ENCODE data around the gene EN2. TPM values are rescaled to one million over a fixed set of nuclear protein-coding genes. Genes with fewer than 3 reads are reported as not detected.

The EN2 gene
- total RNA-seq, 1 donor from 2014 or later = 3.4 TPM

DNA sequence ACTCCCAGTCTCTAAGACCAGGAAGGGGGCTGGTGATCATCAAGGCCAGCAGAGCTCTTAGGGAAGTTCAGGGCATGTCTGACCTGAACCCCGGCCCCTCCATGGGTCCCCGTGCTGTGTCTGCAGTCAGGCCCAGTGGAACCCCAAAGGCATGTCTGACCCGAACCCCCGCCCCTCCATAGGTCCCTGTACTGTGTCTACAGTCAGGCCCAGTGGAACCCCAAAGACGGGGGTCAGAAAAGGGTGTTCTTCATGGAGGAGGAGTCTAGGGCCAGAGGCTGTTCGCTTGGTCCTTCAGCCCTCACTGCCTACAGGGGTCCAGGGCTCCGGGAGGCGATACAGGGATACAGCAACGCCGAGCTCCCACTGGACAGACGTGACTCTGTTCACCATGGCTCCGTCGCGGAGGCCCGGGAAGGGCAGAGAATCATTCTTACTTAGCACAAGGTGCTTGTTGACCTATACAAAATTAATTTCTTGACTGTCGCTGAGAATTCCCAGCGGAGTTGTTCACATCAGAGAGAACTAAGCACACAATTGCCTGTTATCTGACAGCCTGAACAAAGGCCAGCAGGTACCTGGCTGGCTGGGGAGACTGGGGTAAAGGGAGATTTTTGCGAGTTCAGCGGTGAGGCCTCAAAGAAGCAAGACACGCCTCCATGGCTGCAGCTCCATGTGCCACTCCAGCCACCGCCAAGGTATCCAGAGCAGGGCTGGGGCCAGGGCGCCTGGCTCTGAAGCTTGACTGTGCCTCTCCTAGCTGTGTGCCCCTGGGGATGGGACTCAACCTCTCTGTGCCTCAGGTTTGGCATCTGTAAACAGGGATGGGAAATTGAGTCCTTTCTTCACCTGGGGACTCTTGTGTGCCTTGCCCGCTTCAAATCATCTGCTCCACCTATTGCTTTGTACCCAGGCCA lies 26.8 kb downstream of the EN2 start:
- Mint-ChIP-seq H3K4me3 (ENCODE audit: unreplicated experiment) (no peak overlapping the region), H3K27ac (ENCODE audit: unreplicated experiment) (no peak overlapping the region), H3K9me3 (ENCODE audit: unreplicated experiment) (no peaks in the 10 kb centered on the region), H3K27me3 (ENCODE audit: unreplicated experiment) (peaks cover 16% of the 10 kb centered on the region), H3K36me3 (ENCODE audit: unreplicated experiment) (no peaks in the 10 kb centered on the region), H3K4me1 (ENCODE audit: unreplicated experiment) (peaks cover 1% of the 10 kb centered on the region)
- TF ChIP-seq, protein P1, sequence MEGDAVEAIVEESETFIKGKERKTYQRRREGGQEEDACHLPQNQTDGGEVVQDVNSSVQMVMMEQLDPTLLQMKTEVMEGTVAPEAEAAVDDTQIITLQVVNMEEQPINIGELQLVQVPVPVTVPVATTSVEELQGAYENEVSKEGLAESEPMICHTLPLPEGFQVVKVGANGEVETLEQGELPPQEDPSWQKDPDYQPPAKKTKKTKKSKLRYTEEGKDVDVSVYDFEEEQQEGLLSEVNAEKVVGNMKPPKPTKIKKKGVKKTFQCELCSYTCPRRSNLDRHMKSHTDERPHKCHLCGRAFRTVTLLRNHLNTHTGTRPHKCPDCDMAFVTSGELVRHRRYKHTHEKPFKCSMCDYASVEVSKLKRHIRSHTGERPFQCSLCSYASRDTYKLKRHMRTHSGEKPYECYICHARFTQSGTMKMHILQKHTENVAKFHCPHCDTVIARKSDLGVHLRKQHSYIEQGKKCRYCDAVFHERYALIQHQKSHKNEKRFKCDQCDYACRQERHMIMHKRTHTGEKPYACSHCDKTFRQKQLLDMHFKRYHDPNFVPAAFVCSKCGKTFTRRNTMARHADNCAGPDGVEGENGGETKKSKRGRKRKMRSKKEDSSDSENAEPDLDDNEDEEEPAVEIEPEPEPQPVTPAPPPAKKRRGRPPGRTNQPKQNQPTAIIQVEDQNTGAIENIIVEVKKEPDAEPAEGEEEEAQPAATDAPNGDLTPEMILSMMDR (IDR thresholded peaks at IDR 0.05) = no peak
- DNase-seq (ENCODE audit: extremely low spot score, unreplicated experiment) = peak; percentile 83

- no peaks in the 10 kb centered on the region for H3K9me3 Mint-ChIP-seq (ENCODE audit: unreplicated experiment)
- no peak overlapping the region for H3K4me3 Mint-ChIP-seq (ENCODE audit: unreplicated experiment)
- H3K27me3 Mint-ChIP-seq (ENCODE audit: unreplicated experiment) = peaks cover 15% of the 10 kb centered on the region
- peaks cover 2% of the 10 kb centered on the region for H3K36me3 Mint-ChIP-seq (ENCODE audit: unreplicated experiment)
- no peak overlapping the region for H3K27ac Mint-ChIP-seq (ENCODE audit: unreplicated experiment)
- H3K4me1 Mint-ChIP-seq (ENCODE audit: unreplicated experiment) = peaks cover 14% of the 10 kb centered on the region
- TF ChIP-seq, protein P1 (IDR thresholded peaks at IDR 0.05) = no peak
- DNase-seq (ENCODE audit: extremely low spot score, unreplicated experiment) = no peak
Measured at GRCh38 chr7:155486783-155487508, 29.0 kb downstream of the EN2 start.

DNA sequence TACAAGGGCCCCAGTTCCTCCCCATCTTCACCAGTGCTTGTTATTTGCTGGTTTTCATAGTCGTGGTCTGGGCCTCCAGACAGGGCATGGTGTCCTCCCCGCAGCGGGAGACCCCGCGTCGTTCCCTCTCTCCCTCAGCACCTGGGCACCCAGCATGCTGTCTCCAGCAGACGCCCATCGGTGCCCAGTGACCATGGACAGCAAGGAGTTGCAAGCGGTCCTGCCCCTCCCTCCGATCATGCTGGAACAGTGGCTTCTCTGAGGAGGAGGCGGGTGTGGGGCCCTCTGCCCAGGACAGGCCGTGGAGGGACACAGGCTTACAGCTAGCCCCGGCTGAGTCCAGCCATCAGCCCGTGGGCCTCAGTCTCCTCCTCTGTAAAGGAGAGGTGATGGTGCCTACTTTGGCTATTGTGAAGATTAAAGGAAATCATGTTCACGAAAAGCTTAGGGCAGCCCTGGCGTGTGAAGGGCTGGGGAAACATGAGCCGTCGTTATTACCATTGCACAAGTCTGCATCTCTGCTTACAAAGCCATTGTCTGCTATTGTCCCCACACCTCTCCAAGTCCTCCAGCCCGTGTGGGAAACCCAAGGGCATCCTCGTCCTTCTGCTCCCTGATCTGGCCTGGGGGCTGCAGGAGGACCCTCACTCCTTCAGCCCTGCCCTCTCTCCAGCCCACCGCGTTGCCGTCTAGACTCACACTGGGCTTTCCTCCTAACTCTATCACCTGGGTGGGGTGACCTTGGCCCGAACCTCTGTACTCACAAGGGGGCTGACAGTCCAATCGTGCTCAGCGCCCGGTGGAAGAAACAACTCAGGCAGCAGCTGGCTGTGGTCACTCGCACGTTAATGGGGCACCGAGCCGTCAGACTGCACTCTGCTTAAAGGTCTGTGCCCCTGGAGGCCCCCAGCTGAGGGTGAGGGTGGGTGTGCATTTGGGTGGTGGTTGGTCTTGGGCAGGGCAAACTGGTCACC lies 29.9 kb downstream of the EN2 start:
- Mint-ChIP-seq H3K27ac (ENCODE audit: unreplicated experiment) (no peak overlapping the region), H3K27me3 (ENCODE audit: unreplicated experiment) (peaks cover 15% of the 10 kb centered on the region), H3K4me3 (ENCODE audit: unreplicated experiment) (no peak overlapping the region), H3K4me1 (ENCODE audit: unreplicated experiment) (peaks cover 17% of the 10 kb centered on the region), H3K9me3 (ENCODE audit: unreplicated experiment) (no peaks in the 10 kb centered on the region), H3K36me3 (ENCODE audit: unreplicated experiment) (peaks cover 2% of the 10 kb centered on the region)
- peak; percentile 78 for DNase-seq (ENCODE audit: extremely low spot score, unreplicated experiment)
- TF ChIP-seq, protein P1 (IDR thresholded peaks at IDR 0.05) = no peak

- Mint-ChIP-seq H3K36me3 (ENCODE audit: unreplicated experiment) (peaks cover 2% of the 10 kb centered on the region), H3K9me3 (ENCODE audit: unreplicated experiment) (no peaks in the 10 kb centered on the region), H3K4me1 (ENCODE audit: unreplicated experiment) (peaks cover 17% of the 10 kb centered on the region), H3K27ac (ENCODE audit: unreplicated experiment) (no peak overlapping the region), H3K4me3 (ENCODE audit: unreplicated experiment) (no peak overlapping the region), H3K27me3 (ENCODE audit: unreplicated experiment) (peaks cover 10% of the 10 kb centered on the region)
- TF ChIP-seq, protein P1 (IDR thresholded peaks at IDR 0.05) = no peak
- peak; percentile 73 for DNase-seq (ENCODE audit: extremely low spot score, unreplicated experiment)
Measured at GRCh38 chr7:155488483-155489127, 30.7 kb downstream of the EN2 start.
